WTC11 (cell line): ENCODE data around the gene ISG20L2. TPM values are rescaled to one million over a fixed set of nuclear protein-coding genes. Genes with fewer than 3 reads are reported as not detected.

Experiments
- ATAC-seq: fragments of 200-7000 bp; cut with Tn5 transposase; 2 replicates; pipeline ENCODE4 v1.10.0; 2021; ENCODE audit warnings: mild to moderate bottlenecking, moderate library complexity
- Bru-seq: library from RNA; stranded (reverse); fragments of 400-500 nt; gene quantifications from one replicate; lab custom pipeline; 2021; lab: Mats Ljungman, UMichigan
- CTCF ChIA-PET: fragments of 300-600 bp; sonication (Branson Sonifier 250); formaldehyde crosslinking; loops from one replicate; lab custom pipeline; 2021; ENCODE audit warnings: antibody characterized with exemption; lab: Charles Lee
- POLR2A ChIA-PET: fragments of 350-600 bp; sonication (Branson Sonifier 250); formaldehyde crosslinking; loops from one replicate; lab custom pipeline; 2021; ENCODE audit warnings: antibody characterized with exemption; lab: Charles Lee
- DNase-seq: peaks from one replicate; pipeline ENCODE4 v3.0.0; 2021; ENCODE audit warnings: low spot score
- H3K27ac Mint-ChIP-seq: 2 replicates; pipeline ENCODE4 v1.8.0; 2021; ENCODE audit warnings: mixed read lengths
- H3K27me3 Mint-ChIP-seq: 2 replicates; pipeline ENCODE4 v1.8.0; 2021; ENCODE audit warnings: low read depth, mild to moderate bottlenecking, moderate library complexity, mixed read lengths
- H3K36me3 Mint-ChIP-seq: 2 replicates; pipeline ENCODE4 v1.8.0; 2021; ENCODE audit warnings: mixed read lengths
- H3K4me1 Mint-ChIP-seq: 2 replicates; pipeline ENCODE4 v1.8.0; 2022; ENCODE audit warnings: mixed read lengths
- H3K4me3 Mint-ChIP-seq: 2 replicates; pipeline ENCODE4 v1.8.0; 2021; ENCODE audit warnings: mild to moderate bottlenecking, moderate library complexity, mixed read lengths
- H3K9me3 Mint-ChIP-seq: 2 replicates; pipeline ENCODE4 v1.8.0; 2021; ENCODE audit warnings: mixed read lengths
- CREB1 ChIP-seq: sonication (generic); formaldehyde crosslinking; IDR thresholded peaks from 2 replicates; pipeline ENCODE4 v1.8.0; 2023; ENCODE audit warnings: mild to moderate bottlenecking, missing genetic modification reagents
- CREM ChIP-seq: sonication (generic); formaldehyde crosslinking; IDR thresholded peaks from 2 replicates; pipeline ENCODE4 v1.8.1; 2022; ENCODE audit warnings: mild to moderate bottlenecking, missing genetic modification reagents, moderate library complexity
- ESRRA ChIP-seq: sonication (generic); formaldehyde crosslinking; IDR thresholded peaks from 2 replicates; pipeline ENCODE4 v1.8.1; 2022; ENCODE audit warnings: mild to moderate bottlenecking, missing genetic modification reagents, borderline replicate concordance
- ETV6 ChIP-seq: sonication (generic); formaldehyde crosslinking; IDR thresholded peaks from 2 replicates; pipeline ENCODE4 v1.8.1; 2022; ENCODE audit warnings: mild to moderate bottlenecking, missing genetic modification reagents
- FOXK1 ChIP-seq: sonication (generic); formaldehyde crosslinking; IDR thresholded peaks from 2 replicates; pipeline ENCODE4 v1.8.0; 2022; ENCODE audit warnings: mild to moderate bottlenecking, moderate library complexity, missing genetic modification reagents
- FOXP1 ChIP-seq: sonication (generic); formaldehyde crosslinking; IDR thresholded peaks from 2 replicates; pipeline ENCODE4 v1.8.0; 2022; ENCODE audit warnings: missing genetic modification reagents, mild to moderate bottlenecking, moderate library complexity, borderline replicate concordance
- GABPB1 ChIP-seq: sonication (generic); formaldehyde crosslinking; IDR thresholded peaks from 2 replicates; pipeline ENCODE4 v1.8.1; 2023; ENCODE audit warnings: mild to moderate bottlenecking, missing genetic modification reagents
- GTF2I ChIP-seq: fragments of 250-450 bp; sonication (Bioruptor Pico); conservative IDR thresholded peaks from 2 replicates; pipeline ENCODE4 v1.4.0; 2021; ENCODE audit warnings: mild to moderate bottlenecking
- KAT7 ChIP-seq: sonication (generic); formaldehyde crosslinking; IDR thresholded peaks from 2 replicates; pipeline ENCODE4 v1.8.1; 2023; ENCODE audit warnings: missing genetic modification reagents, mild to moderate bottlenecking, borderline replicate concordance
- NFYB ChIP-seq: sonication (generic); formaldehyde crosslinking; conservative IDR thresholded peaks from 2 replicates; pipeline ENCODE4 v1.8.0; 2022; ENCODE audit warnings: low read depth, missing genetic modification reagents
- SP1 ChIP-seq: sonication (generic); formaldehyde crosslinking; conservative IDR thresholded peaks from 2 replicates; pipeline ENCODE4 v1.8.1; 2022; ENCODE audit warnings: missing genetic modification reagents
- ZBTB21 ChIP-seq: sonication (generic); formaldehyde crosslinking; IDR thresholded peaks from 2 replicates; pipeline ENCODE4 v1.8.1; 2023; ENCODE audit warnings: mild to moderate bottlenecking, missing genetic modification reagents, borderline replicate concordance
- long read RNA-seq, 3 experiments: library from RNA in 1 of 3; library from capped mRNA in 1 of 3; library from polyadenylated mRNA in 1 of 3; unstranded in 2 of 3; stranded (forward) in 1 of 3; transcript quantifications; one replicate each; pipeline ENCODE4 v2.0.0, GENCODE V29; 2021
- total RNA-seq: library from RNA; stranded (reverse); gene quantifications from 3 replicates; pipeline ENCODE4 v1.2.3, GENCODE V29; 2021
- TF ChIP-seq, protein P1 (sequence below): sonication (generic); formaldehyde crosslinking; IDR thresholded peaks from 2 replicates; pipeline ENCODE4 v1.8.1; 2022; ENCODE audit warnings: mild to moderate bottlenecking, moderate library complexity, missing genetic modification reagents
- TF ChIP-seq, protein P2 (sequence below): sonication (generic); formaldehyde crosslinking; IDR thresholded peaks from 2 replicates; pipeline ENCODE4 v1.8.0; 2022; ENCODE audit warnings: mild to moderate bottlenecking, missing genetic modification reagents
- TF ChIP-seq, protein P3 (sequence below): sonication (generic); formaldehyde crosslinking; IDR thresholded peaks from 2 replicates; pipeline ENCODE4 v1.8.0; 2023; ENCODE audit warnings: missing genetic modification reagents, mild to moderate bottlenecking, borderline replicate concordance
- TF ChIP-seq, protein P4 (sequence below): sonication (generic); formaldehyde crosslinking; IDR thresholded peaks from 2 replicates; pipeline ENCODE4 v1.8.0; 2023; ENCODE audit warnings: mild to moderate bottlenecking, missing genetic modification reagents

The ISG20L2 gene, protein sequence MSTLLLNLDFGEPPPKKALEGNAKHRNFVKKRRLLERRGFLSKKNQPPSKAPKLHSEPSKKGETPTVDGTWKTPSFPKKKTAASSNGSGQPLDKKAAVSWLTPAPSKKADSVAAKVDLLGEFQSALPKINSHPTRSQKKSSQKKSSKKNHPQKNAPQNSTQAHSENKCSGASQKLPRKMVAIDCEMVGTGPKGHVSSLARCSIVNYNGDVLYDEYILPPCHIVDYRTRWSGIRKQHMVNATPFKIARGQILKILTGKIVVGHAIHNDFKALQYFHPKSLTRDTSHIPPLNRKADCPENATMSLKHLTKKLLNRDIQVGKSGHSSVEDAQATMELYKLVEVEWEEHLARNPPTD
- total RNA-seq (37.2 to 43.8 TPM (median 42.2 TPM) in 3 replicates), Bru-seq, nascent RNA (percentile 94 among the genes with signal in this experiment)
- long read RNA-seq, experiment 1, transcript ISG20L2-202 (4 exons, 2,310 nt) = minor isoform, 37 of 197 reads
- long read RNA-seq, experiment 1, transcript ISG20L2-201 (3 exons, 3,303 nt) = major isoform, 122 of 197 reads
- long read RNA-seq, experiment 1, partial matches to known transcripts = 1 of 197 reads
- long read RNA-seq, experiment 1, other reads (novel, unspliced or antisense) = 35 of 197 reads
- long read RNA-seq, experiment 2, transcript ISG20L2-202 (4 exons, 2,310 nt) = minor isoform, 8 of 36 reads
- long read RNA-seq, experiment 2, transcript ISG20L2-201 (3 exons, 3,303 nt) = major isoform, 12 of 36 reads
- long read RNA-seq, experiment 2, partial matches to known transcripts = 0 of 36 reads
- long read RNA-seq, experiment 2, other reads (novel, unspliced or antisense) = 15 of 36 reads
- long read RNA-seq, experiment 3, transcript ISG20L2-202 (4 exons, 2,310 nt) = minor isoform, 18 of 76 reads
- long read RNA-seq, experiment 3, transcript ISG20L2-201 (3 exons, 3,303 nt) = major isoform, 31 of 76 reads
- long read RNA-seq, experiment 3, partial matches to known transcripts = 12 of 76 reads
- long read RNA-seq, experiment 3, other reads (novel, unspliced or antisense) = 15 of 76 reads

DNA sequence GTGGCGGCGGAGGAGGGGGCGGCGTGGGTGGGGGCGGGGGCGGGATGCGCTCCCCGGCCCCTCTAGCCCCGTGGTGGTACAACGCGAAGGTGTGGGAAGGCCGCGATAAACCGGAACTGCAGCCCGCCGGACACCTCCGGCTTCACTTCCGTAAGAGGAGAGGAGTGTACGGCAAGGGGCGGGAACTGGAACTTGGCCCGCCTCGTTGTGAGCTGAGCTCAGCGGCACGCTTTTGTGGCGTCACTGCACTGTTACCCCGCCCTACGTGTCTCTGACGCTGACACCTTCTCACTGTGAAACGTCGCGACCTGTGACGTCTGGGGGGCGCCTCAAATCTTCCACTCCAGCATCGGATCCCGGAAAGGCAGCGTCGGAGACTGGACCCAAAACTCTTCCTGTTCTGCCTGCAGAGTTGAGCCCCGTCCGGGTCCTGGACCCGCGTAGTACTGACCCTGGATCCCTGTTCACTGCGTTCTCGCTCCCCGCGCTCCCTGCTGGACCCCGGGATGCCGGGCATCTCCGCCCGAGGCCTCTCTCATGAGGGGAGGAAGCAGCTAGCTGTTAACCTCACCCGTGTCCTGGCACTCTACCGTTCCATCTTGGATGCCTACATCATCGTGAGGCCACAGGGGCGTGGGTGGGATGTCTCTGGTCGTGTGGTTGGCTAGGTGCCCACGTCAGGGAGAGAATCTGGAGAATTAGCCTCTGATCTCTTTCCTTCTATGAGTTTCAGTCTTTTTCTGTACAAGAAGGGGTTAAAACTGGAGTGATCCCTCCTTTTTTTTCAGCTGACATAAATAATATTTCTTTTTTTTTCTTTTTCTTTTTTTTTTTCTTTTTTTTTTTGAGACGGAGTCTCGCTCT lies at the start of gene ISG20L2:
ISG20L2 (minus strand) TSS at position 168 of the 864 bp plus-strand sequence. CDS start 1,114 bp downstream, outside the sequence.
- TF ChIP-seq ESRRA (CRISPR knock-in tag) = no peak
- TF ChIP-seq, protein P1, sequence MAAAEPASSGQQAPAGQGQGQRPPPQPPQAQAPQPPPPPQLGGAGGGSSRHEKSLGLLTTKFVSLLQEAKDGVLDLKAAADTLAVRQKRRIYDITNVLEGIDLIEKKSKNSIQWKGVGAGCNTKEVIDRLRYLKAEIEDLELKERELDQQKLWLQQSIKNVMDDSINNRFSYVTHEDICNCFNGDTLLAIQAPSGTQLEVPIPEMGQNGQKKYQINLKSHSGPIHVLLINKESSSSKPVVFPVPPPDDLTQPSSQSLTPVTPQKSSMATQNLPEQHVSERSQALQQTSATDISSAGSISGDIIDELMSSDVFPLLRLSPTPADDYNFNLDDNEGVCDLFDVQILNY (CRISPR knock-in tag) = 0 out of 2 replicates have a peak, but pooled peaks have one; percentile 11
- peak; percentile 61; the same call in 1 of the 2 replicates for TF ChIP-seq ETV6
- peak; percentile 96 for TF ChIP-seq CREM
- TF ChIP-seq, protein P2, sequence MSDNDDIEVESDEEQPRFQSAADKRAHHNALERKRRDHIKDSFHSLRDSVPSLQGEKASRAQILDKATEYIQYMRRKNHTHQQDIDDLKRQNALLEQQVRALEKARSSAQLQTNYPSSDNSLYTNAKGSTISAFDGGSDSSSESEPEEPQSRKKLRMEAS (CRISPR knock-in tag) = peak; percentile 63; the same call in 1 of the 2 replicates
- TF ChIP-seq ZBTB21 (CRISPR knock-in tag) = peak; percentile 100
- TF ChIP-seq KAT7 (CRISPR knock-in tag) = no peak
- peak; percentile 88 for TF ChIP-seq FOXK1
- TF ChIP-seq CREB1 (CRISPR knock-in tag) = peak; percentile 90
- TF ChIP-seq, protein P3, sequence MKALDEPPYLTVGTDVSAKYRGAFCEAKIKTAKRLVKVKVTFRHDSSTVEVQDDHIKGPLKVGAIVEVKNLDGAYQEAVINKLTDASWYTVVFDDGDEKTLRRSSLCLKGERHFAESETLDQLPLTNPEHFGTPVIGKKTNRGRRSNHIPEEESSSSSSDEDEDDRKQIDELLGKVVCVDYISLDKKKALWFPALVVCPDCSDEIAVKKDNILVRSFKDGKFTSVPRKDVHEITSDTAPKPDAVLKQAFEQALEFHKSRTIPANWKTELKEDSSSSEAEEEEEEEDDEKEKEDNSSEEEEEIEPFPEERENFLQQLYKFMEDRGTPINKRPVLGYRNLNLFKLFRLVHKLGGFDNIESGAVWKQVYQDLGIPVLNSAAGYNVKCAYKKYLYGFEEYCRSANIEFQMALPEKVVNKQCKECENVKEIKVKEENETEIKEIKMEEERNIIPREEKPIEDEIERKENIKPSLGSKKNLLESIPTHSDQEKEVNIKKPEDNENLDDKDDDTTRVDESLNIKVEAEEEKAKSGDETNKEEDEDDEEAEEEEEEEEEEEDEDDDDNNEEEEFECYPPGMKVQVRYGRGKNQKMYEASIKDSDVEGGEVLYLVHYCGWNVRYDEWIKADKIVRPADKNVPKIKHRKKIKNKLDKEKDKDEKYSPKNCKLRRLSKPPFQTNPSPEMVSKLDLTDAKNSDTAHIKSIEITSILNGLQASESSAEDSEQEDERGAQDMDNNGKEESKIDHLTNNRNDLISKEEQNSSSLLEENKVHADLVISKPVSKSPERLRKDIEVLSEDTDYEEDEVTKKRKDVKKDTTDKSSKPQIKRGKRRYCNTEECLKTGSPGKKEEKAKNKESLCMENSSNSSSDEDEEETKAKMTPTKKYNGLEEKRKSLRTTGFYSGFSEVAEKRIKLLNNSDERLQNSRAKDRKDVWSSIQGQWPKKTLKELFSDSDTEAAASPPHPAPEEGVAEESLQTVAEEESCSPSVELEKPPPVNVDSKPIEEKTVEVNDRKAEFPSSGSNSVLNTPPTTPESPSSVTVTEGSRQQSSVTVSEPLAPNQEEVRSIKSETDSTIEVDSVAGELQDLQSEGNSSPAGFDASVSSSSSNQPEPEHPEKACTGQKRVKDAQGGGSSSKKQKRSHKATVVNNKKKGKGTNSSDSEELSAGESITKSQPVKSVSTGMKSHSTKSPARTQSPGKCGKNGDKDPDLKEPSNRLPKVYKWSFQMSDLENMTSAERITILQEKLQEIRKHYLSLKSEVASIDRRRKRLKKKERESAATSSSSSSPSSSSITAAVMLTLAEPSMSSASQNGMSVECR = peak; percentile 2; the same call in 1 of the 2 replicates
- TF ChIP-seq GTF2I (CRISPR knock-in tag) = no peak
- peak; percentile 91 for TF ChIP-seq SP1 (CRISPR knock-in tag)
- peak; percentile 76; the same call in 1 of the 2 replicates for TF ChIP-seq FOXP1 (CRISPR knock-in tag)
- peak; percentile 56; the same call in 1 of the 2 replicates for TF ChIP-seq GABPB1 (CRISPR knock-in tag)
- TF ChIP-seq NFYB (CRISPR knock-in tag) = 0 out of 2 replicates have a peak, but pooled peaks have one; percentile 21
- TF ChIP-seq, protein P4, sequence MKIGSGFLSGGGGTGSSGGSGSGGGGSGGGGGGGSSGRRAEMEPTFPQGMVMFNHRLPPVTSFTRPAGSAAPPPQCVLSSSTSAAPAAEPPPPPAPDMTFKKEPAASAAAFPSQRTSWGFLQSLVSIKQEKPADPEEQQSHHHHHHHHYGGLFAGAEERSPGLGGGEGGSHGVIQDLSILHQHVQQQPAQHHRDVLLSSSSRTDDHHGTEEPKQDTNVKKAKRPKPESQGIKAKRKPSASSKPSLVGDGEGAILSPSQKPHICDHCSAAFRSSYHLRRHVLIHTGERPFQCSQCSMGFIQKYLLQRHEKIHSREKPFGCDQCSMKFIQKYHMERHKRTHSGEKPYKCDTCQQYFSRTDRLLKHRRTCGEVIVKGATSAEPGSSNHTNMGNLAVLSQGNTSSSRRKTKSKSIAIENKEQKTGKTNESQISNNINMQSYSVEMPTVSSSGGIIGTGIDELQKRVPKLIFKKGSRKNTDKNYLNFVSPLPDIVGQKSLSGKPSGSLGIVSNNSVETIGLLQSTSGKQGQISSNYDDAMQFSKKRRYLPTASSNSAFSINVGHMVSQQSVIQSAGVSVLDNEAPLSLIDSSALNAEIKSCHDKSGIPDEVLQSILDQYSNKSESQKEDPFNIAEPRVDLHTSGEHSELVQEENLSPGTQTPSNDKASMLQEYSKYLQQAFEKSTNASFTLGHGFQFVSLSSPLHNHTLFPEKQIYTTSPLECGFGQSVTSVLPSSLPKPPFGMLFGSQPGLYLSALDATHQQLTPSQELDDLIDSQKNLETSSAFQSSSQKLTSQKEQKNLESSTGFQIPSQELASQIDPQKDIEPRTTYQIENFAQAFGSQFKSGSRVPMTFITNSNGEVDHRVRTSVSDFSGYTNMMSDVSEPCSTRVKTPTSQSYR (CRISPR knock-in tag) = no peak
- TF ChIP-seq, all 79 proteins: peak for 12
- POLR2A ChIA-PET = interaction anchor here (0.6 to 5.3 kb wide), 14 partner anchors 12 to 158 kb away, joined by 3 to 57 read pairs (median 4); partner anchors contain the start of genes CRABP2, HDGF, MRPL24 and PRCC
- ATAC-seq (peak; percentile 90), DNase-seq (peak; percentile 96)
- H3K4me1 Mint-ChIP-seq = peaks cover 14% of the 10 kb centered on the region
- CTCF ChIA-PET = interaction anchor here (0.7 to 9.5 kb wide), 19 partner anchors 12 to 1968 kb away, joined by 3 to 682 read pairs (median 8); partner anchors contain the start of genes CRABP2, HDGF, INSRR and LRRC71
- H3K9me3 Mint-ChIP-seq = no peaks in the 10 kb centered on the region
- peaks cover 14% of the 10 kb centered on the region for H3K36me3 Mint-ChIP-seq
- H3K27me3 Mint-ChIP-seq = no peaks in the 10 kb centered on the region
- H3K27ac Mint-ChIP-seq = peak within 1 kb of the TSS; percentile 99
- H3K4me3 Mint-ChIP-seq = no peak within 1 kb of the TSS
